ENCODE data around the gene HTT.
"Not testable (repeated sequence)": the region's sequence is repeated elsewhere in the genome, so short reads cannot be mapped to it uniquely, and the experiment has no call there.

The HTT gene

DNA sequence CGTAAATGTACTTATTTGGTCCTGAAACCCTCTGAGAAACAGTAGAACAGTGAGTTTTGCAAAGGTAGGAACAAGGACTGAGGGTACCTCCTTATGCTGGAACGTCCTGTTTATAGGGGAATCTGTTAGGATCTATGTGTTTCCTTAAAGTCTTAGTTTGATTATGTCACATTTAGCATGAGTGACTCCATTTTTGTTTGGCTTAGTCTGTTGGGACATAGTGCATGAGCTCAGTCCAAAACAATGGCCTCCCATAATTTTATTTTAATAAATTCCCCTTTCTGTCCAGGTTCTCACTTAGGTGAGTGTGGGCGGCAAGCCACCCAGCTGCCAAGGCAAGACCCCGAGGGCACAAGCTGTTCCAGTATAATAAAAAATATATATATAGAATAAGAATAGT is 27.9 kb upstream of the HTT start:
- no peak for DNase-seq

DNA sequence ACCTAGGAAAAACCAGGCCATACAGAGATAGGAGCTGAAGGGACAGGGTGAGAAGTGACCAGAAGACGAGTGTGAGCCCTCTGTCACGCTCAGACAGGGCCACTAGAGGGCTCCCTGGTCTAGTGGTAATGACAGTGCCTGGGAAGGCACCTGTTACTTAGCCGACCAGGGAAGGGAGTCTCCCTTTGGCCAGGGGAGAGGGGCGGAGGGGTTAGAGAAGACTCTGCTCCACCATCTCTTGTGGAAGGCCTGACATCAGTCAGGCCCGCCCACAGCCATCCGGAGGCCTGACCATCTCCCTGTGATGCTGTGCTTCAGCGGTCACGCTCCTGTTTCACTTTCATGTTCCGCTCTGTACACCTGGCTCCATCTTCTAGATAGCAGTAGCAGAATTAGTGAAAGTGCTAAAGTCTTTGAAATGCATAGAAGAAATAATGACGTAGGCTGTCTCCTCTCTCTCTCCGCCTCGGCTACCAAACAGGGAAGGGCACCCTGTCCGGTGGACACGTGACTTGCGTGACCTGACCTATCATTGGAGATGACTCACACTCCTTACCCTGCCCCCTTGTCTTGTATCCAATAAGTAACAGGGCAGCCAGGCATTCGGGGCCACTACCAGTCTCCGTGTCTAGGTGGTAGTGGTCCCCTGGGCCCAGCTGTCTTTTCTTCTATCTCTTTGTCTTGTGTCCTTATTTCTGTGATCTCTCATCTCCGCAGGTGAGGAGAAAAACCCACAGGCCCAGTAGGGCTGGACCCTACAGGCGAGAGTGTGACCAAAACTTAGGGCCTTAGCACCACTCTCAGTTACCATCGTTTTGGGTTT is 26.8 kb upstream of the HTT start:
- peak; percentile 91 to 92 for DNase-seq

GRCh38 chr4:3051141-3051897 is 23.2 kb upstream of the HTT start:
- not testable (repeated sequence) for DNase-seq

- no peak for DNase-seq
Measured at GRCh38 chr4:3054169-3054759, 20.2 kb upstream of the HTT start.

DNA sequence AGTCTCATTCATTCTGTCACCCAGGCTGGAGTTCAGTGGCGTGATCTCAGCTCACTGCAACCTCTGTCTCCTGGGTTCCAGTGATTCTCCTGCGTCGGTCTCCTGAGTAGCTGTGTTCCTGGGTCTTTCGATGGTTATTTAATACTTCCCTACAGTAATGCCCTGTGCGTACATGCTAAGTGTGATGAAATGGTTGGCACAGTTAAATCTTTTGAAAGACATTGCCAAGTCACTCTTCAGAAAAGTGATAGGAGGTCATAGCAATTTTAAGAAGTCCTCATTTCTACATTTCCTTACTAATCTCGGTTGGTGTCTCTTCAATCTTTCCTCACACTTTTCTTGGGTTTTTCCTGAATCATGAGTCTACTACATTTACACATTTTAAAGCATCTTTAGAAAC is 14.5 kb upstream of the HTT start:
- no peak for DNase-seq

DNA sequence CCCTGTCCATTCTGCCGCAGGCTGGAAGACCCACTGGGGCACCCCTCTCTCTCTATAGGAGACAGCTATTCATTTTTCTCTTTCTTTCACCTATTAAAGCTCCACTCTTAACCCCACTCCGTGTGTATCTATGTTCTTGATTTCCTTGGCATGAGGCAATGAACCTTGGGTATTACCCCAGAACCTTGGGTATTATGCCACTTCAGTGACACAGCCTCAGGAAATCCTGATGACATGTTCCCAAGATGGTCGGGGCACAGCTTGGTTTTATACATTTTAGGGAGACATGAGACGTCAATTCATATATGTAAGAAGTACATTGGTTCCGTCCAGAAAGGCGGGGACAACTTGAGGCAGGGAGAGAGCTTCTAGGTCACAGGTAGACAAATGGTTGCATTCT is 13.5 kb upstream of the HTT start:
- DNase-seq: no peak

GRCh38 chr4:3062471-3062870 is 12.0 kb upstream of the HTT start:
- no peak for DNase-seq

- no peak for DNase-seq
Measured at GRCh38 chr4:3065551-3065950, 8.9 kb upstream of the HTT start.

DNA sequence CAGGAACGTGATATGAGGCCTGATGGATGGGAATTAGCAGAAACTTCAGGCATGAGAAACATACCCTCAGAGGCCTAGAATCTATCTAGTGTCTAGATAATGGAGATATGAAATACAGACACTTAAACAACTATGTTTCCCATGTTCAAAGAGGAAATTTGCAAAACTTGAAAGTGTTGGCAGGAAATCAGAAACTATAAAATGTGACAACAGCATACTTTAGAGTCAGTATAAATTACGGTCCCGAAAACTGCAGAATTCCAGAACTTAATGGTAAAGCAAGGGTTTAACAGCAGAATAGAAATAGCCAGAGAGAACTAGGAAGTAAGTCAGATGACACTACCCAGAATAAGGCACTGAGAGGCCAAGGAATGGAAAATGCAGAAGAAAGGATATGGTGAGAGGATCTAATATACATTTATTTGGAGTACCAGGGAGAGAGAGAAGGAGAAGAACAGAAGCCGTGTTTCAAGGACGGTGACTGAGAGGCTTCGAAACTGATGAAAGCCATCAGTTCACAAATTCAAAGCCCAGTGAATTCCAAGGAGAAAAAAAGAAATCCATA is 7.6 kb upstream of the HTT start:
- no peak for DNase-seq

GRCh38 chr4:3067473-3068001 is 6.9 kb upstream of the HTT start:
- DNase-seq: no peak

DNA sequence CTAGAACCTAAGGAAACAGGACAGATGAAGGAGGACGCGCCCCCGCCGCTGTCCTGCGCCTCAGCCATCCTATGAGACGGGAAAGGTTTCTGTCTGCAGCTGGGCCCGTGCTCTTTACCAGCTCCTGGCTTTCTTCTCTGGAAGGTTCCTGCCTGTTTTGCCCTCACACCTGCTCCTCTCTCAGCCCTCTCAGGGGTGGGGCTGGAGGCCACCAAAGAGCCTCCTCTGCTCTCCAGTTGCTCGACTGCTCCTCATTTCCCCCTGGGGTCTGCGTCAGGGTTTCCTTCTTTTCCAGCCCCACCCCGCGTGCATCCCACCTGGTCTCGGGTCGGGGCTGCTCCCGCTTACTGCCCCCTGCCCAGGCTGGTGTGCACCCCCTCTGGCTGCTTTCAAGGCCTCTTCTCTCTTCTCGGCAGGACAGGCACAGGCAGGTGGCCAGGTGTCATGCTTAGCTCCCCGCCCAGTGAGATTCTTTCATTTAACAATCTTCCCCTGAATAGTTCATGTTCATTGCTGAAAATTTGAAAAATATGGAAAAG is 4.8 kb upstream of the HTT start:
- DNase-seq: no peak

- DNase-seq: no peak
Measured at GRCh38 chr4:3070709-3071500, 3.6 kb upstream of the HTT start.

- no peak for DNase-seq
Measured at GRCh38 chr4:3071811-3072210, 2.7 kb upstream of the HTT start.

DNA sequence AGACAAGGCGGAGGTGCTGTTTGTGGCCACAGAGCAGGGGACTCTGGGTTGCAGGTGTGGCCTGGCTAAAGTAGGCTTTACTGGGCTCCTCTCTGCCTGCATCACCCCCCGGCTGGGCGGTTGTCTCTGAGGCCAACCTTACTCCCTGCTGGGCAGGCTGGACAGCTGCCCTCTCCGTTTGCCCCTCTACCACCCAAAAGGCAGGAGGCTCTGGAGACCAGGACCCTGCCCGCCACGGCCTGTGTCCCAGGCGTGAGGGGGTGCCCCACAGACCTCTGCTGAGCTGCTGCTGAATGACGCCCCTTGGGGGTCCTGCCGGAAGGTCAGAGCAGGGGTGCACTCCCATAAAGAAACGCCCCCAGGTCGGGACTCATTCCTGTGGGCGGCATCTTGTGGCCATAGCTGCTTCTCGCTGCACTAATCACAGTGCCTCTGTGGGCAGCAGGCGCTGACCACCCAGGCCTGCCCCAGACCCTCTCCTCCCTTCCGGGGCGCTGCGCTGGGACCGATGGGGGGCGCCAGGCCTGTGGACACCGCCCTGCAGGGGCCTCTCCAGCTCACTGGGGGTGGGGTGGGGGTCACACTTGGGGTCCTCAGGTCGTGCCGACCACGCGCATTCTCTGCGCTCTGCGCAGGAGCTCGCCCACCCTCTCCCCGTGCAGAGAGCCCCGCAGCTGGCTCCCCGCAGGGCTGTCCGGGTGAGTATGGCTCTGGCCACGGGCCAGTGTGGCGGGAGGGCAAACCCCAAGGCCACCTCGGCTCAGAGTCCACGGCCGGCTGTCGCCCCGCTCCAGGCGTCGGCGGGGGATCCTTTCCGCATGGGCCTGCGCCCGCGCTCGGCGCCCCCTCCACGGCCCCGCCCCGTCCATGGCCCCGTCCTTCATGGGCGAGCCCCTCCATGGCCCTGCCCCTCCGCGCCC is 1.1 kb upstream of the HTT start:
- DNase-seq: peak in 1 of 2 donors; percentile 9

DNA sequence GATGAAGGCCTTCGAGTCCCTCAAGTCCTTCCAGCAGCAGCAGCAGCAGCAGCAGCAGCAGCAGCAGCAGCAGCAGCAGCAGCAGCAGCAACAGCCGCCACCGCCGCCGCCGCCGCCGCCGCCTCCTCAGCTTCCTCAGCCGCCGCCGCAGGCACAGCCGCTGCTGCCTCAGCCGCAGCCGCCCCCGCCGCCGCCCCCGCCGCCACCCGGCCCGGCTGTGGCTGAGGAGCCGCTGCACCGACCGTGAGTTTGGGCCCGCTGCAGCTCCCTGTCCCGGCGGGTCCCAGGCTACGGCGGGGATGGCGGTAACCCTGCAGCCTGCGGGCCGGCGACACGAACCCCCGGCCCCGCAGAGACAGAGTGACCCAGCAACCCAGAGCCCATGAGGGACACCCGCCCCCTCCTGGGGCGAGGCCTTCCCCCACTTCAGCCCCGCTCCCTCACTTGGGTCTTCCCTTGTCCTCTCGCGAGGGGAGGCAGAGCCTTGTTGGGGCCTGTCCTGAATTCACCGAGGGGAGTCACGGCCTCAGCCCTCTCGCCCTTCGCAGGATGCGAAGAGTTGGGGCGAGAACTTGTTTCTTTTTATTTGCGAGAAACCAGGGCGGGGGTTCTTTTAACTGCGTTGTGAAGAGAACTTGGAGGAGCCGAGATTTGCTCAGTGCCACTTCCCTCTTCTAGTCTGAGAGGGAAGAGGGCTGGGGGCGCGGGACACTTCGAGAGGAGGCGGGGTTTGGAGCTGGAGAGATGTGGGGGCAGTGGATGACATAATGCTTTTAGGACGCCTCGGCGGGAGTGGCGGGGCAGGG is 568 bp downstream of the HTT start:
- DNase-seq: peak; percentile 51 to 55

- no peak for DNase-seq
Measured at GRCh38 chr4:3075652-3075981, 1.1 kb downstream of the HTT start.

DNA sequence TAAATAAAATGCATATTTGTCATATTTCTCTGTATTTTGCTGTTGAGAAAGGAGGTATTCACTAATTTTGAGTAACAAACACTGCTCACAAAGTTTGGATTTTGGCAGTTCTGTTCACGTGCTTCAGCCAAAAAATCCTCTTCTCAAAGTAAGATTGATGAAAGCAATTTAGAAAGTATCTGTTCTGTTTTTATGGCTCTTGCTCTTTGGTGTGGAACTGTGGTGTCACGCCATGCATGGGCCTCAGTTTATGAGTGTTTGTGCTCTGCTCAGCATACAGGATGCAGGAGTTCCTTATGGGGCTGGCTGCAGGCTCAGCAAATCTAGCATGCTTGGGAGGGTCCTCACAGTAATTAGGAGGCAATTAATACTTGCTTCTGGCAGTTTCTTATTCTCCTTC is 3.3 kb downstream of the HTT start:
- no peak for DNase-seq

GRCh38 chr4:3079694-3080123 is 5.2 kb downstream of the HTT start:
- peak in 1 of 2 donors; percentile 22 for DNase-seq

DNA sequence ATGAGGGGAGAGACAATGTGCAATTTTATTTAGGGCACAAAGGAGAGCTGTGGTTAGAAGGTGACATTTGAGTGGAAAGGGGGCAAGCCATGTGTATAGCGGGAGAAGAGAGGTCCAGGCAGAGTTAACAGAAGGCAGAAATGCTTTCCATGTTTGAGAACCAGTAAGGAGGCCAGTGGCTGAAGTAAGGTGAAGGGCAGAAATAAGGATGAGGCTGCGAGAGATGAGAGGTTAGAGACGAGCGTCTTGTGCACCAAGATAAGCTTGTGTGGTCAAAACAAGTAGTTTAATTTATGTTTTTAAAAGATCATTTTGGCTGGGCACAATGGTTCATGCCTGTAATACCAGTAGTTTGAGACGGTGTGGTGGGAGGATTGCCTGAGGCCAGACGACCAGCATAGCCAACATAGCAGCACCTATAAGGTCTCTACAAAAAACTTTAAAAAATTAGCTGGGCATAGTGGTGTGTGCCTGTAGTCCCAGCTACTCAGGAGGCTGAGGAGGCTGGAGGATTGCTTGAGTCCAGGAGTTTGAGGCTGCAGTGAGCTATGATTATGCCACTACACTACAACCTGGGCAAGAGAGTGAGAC is 8.5 kb downstream of the HTT start:
- no peak for DNase-seq

- DNase-seq: no peak
Measured at GRCh38 chr4:3083732-3084131, 9.3 kb downstream of the HTT start.

Data from CD4-positive, alpha-beta T cell treated with Interferon alpha-2 for 1 hour (primary cell).